HG03064 (cell line): ENCODE results near the gene KLF8.
"Not testable (repeated sequence)": the region's sequence is repeated elsewhere in the genome, so short reads cannot be mapped to it uniquely, and the experiment has no call there.

Source experiments
- ATAC-seq: cut with Tn5 transposase; IDR thresholded peaks from one replicate; pipeline ENCODE4 v1.9.1; 2021; ENCODE audit warnings: low read depth; ENCODE audit not compliant: unreplicated experiment

Gene KLF8

DNA sequence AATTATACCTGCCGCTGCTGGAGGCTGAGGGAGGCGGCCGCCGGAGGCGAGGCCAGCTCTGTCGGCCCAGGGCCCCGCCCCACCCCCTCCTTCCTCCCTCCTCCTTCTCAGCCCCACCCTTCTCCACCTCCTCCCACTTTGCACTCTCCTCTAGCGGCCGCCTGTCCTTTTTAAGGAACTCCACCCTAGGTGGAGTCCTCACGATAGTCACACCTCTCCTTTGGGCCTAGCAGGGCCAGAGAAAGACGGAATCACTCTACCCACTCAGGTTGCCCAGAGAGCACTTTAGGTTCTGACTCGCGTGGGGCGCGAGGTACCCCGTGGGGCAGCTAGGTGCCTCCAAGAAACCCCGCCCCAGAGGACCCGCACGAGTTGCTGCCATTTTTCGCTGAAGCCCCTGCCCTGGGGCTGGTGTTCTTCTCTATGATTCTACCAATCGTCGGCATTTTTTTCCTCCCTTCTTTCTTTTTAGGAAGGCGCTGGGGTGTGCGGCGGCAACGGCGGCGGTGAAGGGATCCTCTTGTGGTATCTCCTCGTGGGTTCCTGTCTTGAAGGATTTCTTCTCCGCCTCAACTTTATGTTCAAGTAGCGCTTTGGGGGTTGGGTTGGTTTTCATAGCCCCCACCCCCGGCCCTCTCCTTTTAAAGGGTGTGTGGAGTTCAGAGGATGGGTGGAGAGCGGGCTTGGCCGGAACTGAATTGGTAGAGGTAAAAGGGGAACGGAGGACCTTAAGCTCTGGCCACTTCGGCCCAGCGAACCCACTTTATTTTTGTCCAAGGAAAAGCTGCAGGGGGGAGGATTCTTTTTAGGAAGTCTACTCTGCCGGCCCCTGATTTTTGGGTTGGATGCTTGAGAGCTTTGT, at the start of gene KLF8:
KLF8 (plus strand) TSS at position 136 of the 862 bp plus-strand sequence. CDS start 979 bp downstream, outside the sequence.
- peak; percentile 62 for ATAC-seq

DNA sequence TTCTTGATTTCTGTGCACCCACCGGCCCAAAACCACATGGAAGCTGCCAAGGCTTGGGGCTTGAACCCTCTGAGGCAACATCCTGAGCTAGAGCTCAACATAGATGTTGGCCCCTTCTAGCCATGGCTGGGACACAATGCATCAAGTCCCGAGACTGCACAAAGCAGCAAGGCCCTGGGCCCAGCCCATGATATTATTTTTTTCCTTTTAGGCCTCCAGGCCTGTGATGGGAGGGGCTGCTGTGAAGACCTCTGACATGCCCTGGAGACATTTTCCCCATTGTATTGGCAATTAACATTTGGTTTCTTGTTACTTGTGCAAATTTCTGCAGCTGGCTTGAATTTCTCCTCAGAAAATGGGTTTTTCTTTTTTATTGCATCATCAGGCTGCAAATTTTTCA, 25.2 kb upstream of the KLF8 start:
- not testable (repeated sequence) for ATAC-seq

DNA sequence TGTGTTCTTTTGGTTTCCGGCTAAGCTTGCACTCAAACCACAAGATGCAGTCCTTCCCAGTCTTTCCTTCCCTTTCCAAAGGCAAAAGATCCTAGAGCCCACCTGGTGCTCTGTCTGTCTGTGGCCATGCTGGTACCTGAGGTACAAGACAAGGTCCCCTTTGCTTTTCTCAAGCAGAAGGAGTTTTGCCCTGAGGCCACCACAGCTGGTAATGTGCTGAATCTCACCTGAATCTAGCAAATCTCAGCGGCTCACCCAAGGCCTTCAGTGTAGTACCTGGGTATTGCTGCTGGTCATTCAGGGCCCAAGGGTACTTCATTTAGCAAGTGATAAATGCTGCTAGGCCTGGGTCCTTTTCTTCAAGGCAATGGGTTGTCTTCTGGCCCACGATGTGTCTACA, 20.5 kb upstream of the KLF8 start:
- no peak for ATAC-seq

DNA sequence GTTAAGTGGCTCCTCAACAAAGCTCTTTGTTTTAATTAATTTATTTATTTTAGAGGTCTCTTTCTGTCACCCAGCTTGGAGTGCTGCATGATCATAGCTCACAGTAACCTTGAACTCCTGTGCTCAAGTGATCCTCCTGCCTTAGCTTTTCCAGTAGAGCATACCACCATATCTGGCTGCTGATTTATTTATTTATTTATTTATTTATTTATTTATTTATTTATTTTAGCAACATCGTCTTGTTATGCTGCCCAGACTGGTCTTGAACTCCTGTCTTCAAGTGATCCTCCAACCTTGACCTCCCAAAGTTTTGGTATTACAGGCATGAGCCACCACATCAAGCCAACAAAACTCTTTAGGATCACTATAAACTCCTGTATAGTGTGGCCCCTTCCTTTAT, 15.8 kb upstream of the KLF8 start:
- no peak for ATAC-seq

DNA sequence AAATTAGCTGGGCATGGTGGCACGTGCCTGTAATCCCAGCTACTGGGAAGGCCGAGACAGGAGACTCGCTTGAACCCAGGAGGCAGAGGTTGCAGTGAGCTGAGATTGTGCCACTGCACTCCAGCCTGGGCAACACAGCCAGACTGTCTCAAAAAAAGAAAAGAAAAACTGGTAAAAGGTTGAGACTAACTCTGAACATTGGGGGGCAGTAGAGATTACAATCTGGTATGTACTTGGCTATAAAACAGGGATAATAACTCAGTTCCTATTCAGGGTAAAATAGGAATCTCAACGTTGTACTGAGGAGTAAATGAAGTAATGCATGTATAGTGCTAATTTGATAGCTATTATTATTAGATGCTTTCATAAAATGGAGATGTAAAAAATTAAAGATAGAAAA, 12.5 kb upstream of the KLF8 start:
- no peak for ATAC-seq

DNA sequence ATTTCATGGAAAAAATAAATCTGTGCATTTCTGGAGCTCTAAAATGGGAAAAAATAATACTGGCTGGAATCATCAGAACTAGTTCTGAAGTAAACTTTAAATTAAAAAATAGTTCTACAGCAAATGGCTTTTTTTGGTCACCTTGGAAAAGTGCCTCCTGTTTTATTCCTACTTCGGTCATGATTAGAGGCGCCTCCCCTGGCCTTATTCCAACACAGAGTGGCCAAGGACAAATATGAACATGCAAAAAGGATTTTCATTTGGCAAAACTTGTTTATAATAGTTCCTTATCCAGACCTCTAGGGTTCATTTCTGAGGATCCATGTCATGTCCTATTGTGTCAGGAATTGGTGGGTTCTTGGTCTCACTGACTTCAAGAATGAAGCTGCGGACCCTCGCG, 11.1 kb upstream of the KLF8 start:
- ATAC-seq: no peak

DNA sequence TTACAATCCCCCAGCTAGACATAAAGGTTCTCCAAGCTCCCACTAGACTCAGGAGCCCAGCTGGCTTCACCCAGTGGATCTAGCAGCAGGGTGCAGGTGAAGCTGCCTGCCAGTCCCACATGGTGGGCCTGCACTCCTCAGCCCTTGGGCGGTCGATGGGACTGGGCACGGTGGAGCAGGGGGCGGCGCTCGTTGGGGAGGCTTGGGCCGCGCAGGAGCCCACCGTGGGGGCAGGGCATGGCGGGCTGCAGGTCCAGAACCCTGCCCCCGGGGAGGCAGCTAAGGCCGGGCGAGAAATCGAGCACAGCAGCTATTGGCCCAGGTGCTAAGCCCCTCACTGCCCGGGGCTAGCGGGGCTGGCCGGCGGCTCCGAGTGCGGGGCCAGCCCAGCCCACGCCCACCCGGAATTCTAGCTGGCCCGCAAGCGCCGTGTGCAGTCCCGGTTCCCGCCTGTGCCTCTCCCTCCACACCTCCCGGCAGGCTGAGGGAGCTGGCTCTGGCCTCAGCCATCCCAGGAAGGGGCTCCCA, 9.6 kb upstream of the KLF8 start:
- no peak for ATAC-seq

DNA sequence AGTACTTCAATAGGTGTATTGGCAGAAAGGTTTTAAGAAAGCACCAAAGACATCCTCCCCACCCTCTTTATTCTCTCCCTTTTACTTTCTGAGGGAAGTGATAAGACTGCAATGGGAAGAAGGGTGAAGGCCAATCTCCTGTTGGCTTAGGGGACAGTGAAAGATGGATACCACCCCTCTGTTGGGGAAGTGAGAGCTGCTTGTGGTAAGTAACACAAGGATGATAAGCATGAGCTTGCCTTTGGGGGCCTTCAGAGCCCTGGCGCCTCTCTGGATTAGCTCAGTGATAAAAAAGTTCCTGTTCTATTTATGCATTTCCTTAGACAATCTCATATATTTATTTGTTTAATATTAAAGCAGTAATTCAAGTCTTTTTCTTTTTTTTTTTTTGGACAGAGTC, 5.2 kb upstream of the KLF8 start:
- no peak for ATAC-seq

DNA sequence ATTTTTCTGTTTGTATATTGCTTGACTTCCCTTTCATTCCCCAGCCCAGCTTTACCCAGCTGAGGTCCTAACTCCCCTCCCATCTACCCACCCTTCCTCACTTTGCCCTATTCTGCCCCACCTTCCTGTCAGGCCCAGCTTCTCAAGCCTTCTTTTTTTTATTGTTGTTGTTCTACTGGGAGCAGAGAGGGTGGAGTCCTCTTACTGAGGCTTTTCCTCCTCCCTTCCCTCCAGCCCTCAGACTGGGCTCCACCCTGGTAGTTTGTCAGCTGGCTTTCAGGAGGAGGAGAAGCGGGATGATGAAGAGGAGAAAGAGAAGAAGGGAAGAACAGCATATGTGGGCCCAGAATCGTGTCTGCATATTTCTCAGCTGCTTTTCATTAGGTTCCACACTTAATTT, 3.2 kb upstream of the KLF8 start:
- ATAC-seq: no peak

DNA sequence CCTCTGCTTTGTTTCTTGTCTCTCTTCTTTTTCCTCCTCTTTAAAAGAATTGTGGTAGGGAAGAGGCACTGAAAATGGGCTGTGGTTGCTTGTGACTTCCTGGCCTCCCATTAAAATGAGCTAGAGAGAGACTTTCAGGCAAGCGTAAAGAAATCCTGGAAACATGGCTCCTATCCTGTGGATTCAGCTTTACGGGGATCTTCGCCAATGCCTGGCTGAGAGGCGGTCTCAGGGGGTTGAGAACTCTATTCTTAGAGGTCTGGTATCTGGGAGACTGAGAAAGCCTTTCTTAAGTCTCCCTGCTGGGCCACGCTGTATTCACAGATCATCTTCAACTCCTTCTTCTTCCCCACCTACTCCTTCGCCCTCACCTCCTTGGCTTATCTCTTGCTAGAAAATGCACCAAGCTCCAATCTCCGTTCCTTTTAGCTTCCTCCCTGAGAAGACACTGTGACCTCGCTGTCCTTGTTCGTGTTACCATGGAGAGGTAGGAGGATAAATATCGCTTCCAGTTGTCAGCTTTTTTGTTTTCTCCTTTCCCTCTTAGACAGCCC, 542 bp upstream of the KLF8 start:
- ATAC-seq: no peak

DNA sequence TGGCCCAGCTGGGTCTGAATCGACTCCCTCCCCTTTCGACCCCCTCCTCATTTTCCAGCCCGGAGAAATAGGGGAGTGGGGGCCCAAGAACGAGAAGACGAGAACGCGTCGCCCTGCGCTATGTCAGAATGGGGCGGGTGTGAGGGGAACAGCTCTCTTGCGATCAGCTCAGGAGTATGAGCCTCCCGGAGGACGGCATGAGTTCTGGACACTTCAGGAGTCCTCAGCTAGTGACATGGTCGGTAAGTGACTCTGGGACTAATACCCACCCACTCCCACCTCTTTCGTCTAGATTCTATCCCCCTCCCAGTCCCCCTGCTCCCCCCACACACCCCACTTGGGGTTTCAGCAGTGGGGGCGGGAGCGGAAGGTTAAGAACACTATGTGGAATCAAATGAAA, 944 bp downstream of the KLF8 start:
- ATAC-seq: no peak

DNA sequence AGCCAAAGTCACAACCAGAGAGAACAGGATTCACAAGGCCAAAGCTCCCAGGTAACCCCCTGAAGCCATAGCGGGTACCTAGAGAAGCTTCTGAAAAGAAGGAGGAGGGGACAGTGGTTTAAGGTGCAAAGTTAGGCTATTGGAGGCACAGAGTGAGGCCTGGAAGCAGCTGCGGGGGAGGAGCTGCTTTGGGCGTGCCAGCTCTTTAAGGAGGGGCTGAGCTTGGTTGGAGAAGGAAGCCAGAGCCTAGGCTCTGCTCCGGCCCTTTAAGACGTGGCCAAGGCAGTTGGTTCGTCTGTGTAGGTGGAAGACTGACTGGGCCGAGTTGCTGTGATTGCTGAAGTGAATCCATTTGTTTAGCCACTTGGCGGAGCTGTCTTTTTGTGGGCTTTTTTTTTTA, 1.5 kb downstream of the KLF8 start:
- ATAC-seq: peak; percentile 78

DNA sequence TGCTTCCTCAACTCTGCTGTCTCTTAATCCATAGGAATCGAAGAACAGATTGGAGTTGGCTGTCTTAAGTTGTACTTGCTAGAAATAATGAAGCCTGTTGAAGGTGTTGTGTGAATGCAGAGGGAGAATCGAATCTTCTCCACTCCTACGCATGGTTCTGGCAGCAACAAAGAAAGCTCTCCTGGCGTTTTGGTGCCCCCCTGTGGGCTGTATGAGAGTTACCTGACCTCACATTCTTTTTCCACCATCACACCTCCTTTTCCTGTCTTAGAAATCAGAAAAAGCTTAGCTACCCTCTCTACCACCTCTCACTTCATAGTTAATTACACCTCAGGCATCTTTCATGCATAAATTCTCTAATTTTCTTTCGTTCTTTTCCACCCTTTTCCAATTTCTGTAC, 16.3 kb downstream of the KLF8 start:
- ATAC-seq: peak; percentile 73

DNA sequence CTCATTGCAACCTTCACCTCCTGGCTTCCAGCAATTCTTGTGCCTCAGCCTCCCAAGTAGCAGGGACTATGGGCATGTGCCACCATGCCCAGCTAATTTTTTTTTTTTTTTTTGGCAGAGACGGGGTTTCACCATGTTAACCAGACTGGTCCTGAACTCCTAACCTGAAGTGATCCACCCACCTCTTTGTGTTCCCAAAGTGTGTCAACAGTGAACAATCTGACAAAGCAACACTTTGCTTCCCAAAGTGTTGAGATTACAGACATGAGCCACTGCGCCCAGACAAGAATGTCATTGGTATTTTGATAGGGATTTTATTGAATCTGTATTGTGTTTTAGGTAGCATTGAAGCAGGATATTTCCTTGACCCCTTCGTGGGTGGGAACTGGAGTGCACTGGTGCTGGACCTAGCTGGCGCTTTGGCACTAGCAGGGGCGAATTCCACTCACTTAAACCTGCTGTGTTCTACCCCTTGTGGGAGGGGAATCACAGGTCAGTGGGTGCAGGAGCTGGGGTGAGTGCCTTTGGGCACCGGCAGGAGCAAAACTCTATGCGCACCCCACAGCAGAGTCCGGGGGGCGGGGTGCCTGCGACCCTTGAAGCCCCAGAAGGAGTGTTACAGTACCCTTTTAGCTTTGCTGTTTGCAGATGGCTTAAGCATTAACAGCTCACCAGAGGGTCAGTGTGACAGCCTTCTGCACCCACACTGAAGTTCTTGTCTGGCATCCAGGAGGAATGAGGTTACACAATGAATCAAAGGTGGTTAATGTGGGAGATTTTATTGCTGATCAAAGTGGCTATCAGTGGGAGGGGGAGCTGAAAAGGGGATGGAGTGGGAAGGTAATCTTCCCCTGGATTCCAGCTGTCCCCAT, 21.9 kb downstream of the KLF8 start:
- no peak for ATAC-seq

DNA sequence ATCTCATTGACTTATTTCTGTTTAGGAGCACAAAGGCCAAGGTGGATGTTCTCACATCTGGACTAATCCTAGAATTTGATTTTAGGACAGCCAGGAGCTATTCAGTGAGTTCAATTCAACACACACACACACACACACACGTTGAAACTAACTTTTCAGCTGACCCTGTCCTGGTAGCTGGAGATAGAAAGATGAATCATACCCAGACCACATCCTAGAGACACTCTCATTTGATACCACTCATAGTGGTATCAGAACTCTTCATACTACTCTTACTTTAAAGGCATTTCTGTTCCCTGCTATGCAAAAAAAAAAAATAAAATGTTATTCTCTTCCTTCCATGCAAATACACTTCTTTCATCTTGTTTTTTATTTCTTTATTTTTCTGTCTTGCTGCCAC, 36.7 kb downstream of the KLF8 start:
- peak; percentile 93 for ATAC-seq

DNA sequence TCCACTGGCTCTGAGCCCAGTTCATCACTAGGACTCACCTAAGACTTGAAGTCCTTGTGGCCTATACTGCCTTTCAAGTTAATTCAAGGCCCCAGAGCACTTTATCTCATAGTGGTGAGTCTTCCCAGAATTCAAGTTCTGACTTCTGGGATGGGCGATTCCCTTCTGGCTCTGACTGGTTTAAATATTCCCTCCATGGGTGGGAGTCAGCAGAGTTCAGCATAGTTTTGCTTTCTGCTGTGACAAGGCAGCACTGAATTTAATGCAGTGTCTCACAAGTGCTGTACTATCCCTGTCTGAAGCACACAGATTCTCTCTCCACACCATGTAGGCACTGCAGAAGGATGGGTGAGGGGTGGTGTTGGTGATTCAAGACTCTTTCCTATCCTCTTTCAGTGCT, 46.5 kb downstream of the KLF8 start:
- no peak for ATAC-seq

DNA sequence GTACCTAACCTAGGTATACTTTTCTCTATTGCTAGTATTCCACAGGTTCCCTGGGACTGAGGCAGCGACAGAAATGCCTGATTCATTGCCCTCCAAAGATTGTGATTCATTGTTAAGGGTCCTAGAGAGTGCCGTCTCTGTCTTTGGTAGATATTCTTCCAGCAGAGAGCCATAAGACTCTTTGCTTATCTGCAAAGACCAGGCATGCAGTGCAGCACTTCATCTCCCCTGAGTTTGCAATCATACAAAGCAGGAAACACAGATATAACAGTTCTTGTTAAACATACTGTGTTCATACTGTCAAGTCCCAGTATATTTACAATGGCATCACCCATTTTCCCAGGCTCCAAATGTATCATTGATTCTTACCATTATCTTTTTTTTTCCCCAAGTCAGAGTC, 47.7 kb downstream of the KLF8 start:
- ATAC-seq: no peak

DNA sequence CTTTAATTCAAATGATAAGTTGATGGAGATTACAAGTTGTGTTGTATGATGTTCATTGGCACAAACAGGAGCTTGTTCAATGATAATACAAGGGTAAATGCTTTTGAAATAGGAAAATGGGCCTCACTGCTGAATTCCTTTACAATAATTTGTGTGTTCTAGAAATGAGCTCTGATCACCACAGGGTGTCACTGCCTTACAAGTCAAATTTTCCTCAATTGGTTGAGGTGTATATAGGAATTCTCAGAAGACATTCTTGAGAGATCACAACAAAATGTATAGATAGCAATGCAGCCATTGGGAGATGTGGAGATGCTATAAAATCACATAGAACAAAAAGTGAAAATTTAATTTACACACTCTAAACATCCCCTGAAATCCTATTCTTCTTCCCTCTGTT, 49.6 kb downstream of the KLF8 start:
- no peak for ATAC-seq

DNA sequence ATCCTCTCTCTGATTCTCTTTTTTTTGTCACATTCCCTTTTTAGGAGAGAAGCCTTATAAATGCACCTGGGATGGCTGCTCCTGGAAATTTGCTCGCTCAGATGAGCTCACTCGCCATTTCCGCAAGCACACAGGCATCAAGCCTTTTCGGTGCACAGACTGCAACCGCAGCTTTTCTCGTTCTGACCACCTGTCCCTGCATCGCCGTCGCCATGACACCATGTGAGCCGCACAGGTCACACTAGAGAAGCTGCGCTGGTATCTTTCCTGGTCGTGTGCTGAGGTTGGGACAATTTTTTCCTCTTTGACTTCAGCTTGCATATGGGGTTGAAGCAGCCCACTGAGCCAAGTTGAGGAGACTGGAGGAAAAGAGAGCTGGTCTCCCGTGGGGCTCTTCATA, 52.1 kb downstream of the KLF8 start:
- ATAC-seq: no peak

DNA sequence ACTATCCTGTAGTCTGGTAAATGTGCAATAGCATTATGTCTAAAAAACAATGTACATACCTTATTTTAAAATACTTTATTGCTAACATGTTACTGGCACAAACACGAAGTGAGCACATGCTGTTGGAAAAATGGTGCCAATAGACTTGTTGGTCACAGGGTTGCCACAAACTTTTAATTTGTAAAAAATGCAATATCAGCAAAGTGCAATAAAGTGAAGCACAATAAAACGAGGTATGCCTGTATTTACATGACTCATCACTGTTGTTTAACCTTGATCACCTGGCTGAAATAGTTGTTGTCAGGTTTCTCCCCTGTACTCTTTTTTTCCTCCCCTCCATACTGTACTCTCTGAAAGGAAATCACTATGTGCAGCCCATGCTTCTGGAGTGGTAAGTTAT, 56.5 kb downstream of the KLF8 start:
- ATAC-seq: no peak

DNA sequence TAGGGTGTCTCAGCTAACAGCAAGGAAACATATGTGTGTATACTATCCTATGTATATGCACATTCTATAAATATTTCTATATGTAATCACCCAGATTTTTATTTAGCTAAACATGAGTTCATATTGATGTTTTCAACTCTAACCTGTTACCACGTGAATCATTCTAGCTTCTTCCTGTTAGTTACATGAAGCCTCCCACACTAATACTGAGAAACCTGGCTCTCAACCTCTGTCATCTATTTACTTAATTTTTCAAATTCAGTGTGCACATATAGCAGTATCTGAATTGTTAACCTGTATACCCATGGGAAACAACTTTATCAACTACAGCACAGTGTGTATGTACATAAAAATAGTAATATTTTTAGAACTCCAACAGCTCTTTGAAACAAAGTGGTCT, 57.3 kb downstream of the KLF8 start:
- no peak for ATAC-seq
